ENCODE results near the gene GTSF1L. TPM values are rescaled to one million over a fixed set of nuclear protein-coding genes. Genes with fewer than 3 reads are reported as not detected.
A peak's percentile ranks its signal among the peaks of the same experiment; 100 is the strongest.

Gene GTSF1L
- total and polyA plus RNA-seq, 12 donors, result not detected

DNA sequence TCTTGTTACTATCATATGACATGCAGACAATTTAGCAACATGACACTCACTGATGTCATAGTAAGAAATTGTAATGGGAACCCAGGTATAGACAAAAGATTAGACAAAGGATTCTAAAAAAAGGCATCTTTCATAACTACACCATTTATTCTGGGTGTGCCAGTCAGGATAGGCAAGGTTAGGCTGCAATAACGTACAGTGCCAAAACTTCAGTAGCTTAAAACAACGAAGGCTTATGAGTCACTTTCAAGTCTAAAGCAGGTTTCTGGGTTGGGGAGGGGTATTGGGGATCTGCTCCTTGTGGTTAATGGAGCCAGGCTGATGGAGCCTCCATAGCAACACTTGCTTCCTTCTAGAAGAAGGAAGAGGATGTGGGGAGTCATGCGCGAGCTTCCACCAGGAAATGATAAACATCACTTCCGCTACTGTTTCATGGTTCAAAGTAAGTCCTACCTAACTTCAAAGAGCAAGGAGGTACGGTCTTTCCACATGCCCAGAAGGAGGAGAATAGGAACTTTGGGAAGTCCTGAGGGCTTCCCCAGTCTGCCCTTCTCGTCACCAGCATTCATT is 2.0 kb upstream of the GTSF1L start:
- WGBS, 2 donors, result 73 to 76% methylated on average over 7 of the region's 7 CpGs
- no peak overlapping the region for H3K4me3 ChIP-seq
- intact Hi-C loops (cut with DNase I), result no loop called here
- DNase-seq, result no peak
- H3K9me3 ChIP-seq, result peaks cover 0 to 6% (median 0%) of the 10 kb centered on the region in 11 donors
- H3K27ac ChIP-seq, result no peak overlapping the region
- peaks cover 0 to 7% (median 0%) of the 10 kb centered on the region in 9 donors for H3K4me1 ChIP-seq
- ATAC-seq, result no peak
- no peak for TF ChIP-seq CTCF (IDR thresholded peaks at IDR 0.05)
- H3K27me3 ChIP-seq, result peaks cover 0 to 17% (median 4%) of the 10 kb centered on the region in 7 donors
- no peaks in the 10 kb centered on the region for H3K36me3 ChIP-seq

GRCh38 chr20:43727980-43728590 is 1.3 kb upstream of the GTSF1L start:
- Histone ChIP-seq H3K27ac (no peak overlapping the region), H3K4me1 (peaks cover 0 to 7% (median 0%) of the 10 kb centered on the region in 9 donors), H3K9me3 (peaks cover 0 to 6% (median 0%) of the 10 kb centered on the region in 11 donors), H3K4me3 (no peak overlapping the region), H3K27me3 (peaks cover 0 to 14% (median 4%) of the 10 kb centered on the region in 7 donors), H3K36me3 (no peaks in the 10 kb centered on the region)
- intact Hi-C loops (cut with DNase I), result no loop called here
- no peak for TF ChIP-seq CTCF (IDR thresholded peaks at IDR 0.05)
- WGBS, 2 donors, result 86 to 87% methylated on average over 1 of the region's 1 CpG
- DNase-seq (no peak), ATAC-seq (no peak)

DNA sequence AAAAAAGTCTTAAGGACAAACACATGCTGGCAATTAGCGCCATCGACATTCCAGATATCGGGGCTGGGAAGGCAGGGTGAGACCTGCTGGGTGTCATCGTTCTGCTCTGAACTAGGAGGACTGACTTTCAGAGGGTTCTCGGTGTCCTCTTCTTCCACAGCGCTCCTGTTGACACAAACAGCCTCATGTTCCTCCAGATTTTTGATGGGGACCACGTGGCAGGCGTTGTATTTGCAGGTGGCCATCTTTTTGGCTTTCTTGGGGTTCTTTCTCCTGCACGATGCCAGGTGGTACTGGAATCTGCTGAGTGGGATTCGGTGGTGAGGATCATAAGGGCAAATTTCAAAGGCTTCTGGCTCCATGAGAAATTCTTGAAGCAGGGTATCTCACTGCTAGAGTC is 469 bp downstream of the GTSF1L start:
- Histone ChIP-seq H3K4me1 (peaks cover 0 to 7% (median 0%) of the 10 kb centered on the region in 9 donors), H3K36me3 (no peaks in the 10 kb centered on the region), H3K4me3 (no peak overlapping the region), H3K27me3 (peaks cover 0 to 8% (median 0%) of the 10 kb centered on the region in 7 donors), H3K27ac (peak overlapping the region in 2 of 10 donors; percentile 44 to 45), H3K9me3 (peaks cover 0 to 6% (median 0%) of the 10 kb centered on the region in 11 donors)
- 81 to 83% methylated on average over 10 of the region's 10 CpGs for WGBS, 2 donors
- no peak for TF ChIP-seq CTCF (IDR thresholded peaks at IDR 0.05)
- intact Hi-C loops (cut with DNase I), result no loop called here
- no peak for DNase-seq
- ATAC-seq, result no peak

GRCh38 chr20:43725666-43726065 is 1.1 kb downstream of the GTSF1L start:
- intact Hi-C loops (cut with DNase I), result no loop called here
- Histone ChIP-seq H3K27me3 (peaks cover 0 to 5% (median 0%) of the 10 kb centered on the region in 7 donors), H3K9me3 (peaks cover 0 to 6% (median 0%) of the 10 kb centered on the region in 11 donors), H3K36me3 (no peaks in the 10 kb centered on the region), H3K4me3 (no peak overlapping the region), H3K4me1 (peaks cover 0 to 7% (median 0%) of the 10 kb centered on the region in 9 donors), H3K27ac (no peak overlapping the region)
- WGBS, 2 donors, result 87 to 99% methylated on average over 2 of the region's 2 CpGs
- ATAC-seq, result no peak
- TF ChIP-seq CTCF (IDR thresholded peaks at IDR 0.05), result no peak
- DNase-seq, result no peak
